ENCODE data around the gene TRMT112.

Gene TRMT112

DNA sequence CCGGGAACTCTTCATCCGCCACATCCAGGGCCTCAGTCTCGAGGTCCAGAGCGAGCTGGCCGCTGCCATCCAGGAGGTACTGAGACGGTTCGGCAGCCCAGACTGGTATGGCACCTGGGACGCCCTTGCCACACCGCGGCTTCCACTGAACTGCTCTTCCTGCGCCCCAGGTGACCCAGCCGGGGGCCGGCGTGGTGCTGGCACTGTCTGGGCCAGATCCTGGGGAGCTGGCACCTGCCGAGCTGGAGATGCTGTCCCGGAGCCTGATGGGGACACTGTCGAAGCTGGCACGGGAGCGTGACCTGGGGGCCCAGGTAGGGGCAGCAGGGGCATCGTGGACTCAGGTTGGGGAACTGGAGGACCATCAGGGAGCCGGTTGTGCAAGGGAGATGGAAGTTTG, 24.1 kb upstream of the TRMT112 start:
- H3K4me3 ChIP-seq (ENCODE audit: low read depth, low read length), result no peak overlapping the region
- ChIA-PET CTCF (interaction anchor here (0.6 to 21.8 kb wide), 9 partner anchors 2 to 135 kb away, joined by 3 to 414 read pairs (median 4); partner anchors contain the start of genes CCDC88B, ESRRA, FERMT3 and RPS6KA4), POLR2A (interaction anchor here (1.0 to 1.6 kb wide), 3 partner anchors 9 to 24 kb away, joined by 3 to 10 read pairs (median 3); partner anchors contain the start of genes PRDX5 and TRMT112)
- DNase-seq (ENCODE audit: low read depth, low spot score), result no peak
- TF ChIP-seq, protein P1, sequence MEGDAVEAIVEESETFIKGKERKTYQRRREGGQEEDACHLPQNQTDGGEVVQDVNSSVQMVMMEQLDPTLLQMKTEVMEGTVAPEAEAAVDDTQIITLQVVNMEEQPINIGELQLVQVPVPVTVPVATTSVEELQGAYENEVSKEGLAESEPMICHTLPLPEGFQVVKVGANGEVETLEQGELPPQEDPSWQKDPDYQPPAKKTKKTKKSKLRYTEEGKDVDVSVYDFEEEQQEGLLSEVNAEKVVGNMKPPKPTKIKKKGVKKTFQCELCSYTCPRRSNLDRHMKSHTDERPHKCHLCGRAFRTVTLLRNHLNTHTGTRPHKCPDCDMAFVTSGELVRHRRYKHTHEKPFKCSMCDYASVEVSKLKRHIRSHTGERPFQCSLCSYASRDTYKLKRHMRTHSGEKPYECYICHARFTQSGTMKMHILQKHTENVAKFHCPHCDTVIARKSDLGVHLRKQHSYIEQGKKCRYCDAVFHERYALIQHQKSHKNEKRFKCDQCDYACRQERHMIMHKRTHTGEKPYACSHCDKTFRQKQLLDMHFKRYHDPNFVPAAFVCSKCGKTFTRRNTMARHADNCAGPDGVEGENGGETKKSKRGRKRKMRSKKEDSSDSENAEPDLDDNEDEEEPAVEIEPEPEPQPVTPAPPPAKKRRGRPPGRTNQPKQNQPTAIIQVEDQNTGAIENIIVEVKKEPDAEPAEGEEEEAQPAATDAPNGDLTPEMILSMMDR (IDR thresholded peaks at IDR 0.05; ENCODE audit: insufficient read depth, low read length, missing control alignments), result no peak

GRCh38 chr11:64340671-64341335, 23.4 kb upstream of the TRMT112 start:
- ChIA-PET POLR2A (interaction anchor here (1.2 kb wide), 1 partner anchor 23 kb away, joined by 3 read pairs; the partner anchor contains the start of genes PRDX5 and TRMT112), CTCF (interaction anchor here (1.1 to 21.8 kb wide), 6 partner anchors 1 to 134 kb away, joined by 3 to 414 read pairs (median 8); partner anchors contain the start of genes CCDC88B, ESRRA, FERMT3 and RPS6KA4)
- DNase-seq (ENCODE audit: low read depth, low spot score), result no peak
- H3K4me3 ChIP-seq (ENCODE audit: low read depth, low read length), result no peak overlapping the region
- TF ChIP-seq, protein P1 (IDR thresholded peaks at IDR 0.05; ENCODE audit: insufficient read depth, low read length, missing control alignments), result no peak

GRCh38 chr11:64339754-64340408, 22.5 kb upstream of the TRMT112 start, which contains the start of gene CCDC88B:
Gene CCDC88B (plus strand): TSS chr11:64340204. CDS start chr11:64340267, 63 bp downstream.
- no peak for DNase-seq (ENCODE audit: low read depth, low spot score)
- ChIA-PET CTCF (interaction anchor here (21.8 kb wide), 1 partner anchor 11 kb away, joined by 414 read pairs; the partner anchor contains the start of gene RPS6KA4), POLR2A (interaction anchor here (0.6 kb wide), 1 partner anchor 77 kb away, joined by 3 read pairs; no protein-coding TSS in a partner anchor)
- TF ChIP-seq, protein P1 (IDR thresholded peaks at IDR 0.05; ENCODE audit: insufficient read depth, low read length, missing control alignments), result no peak
- H3K4me3 ChIP-seq (ENCODE audit: low read depth, low read length), result no peak within 1 kb of the TSS

GRCh38 chr11:64339286-64339685, 21.9 kb upstream of the TRMT112 start:
- CTCF ChIA-PET, result interaction anchor here (1.5 to 21.8 kb wide), 3 partner anchors 12 to 39 kb away, joined by 4 to 414 read pairs (median 20); partner anchors contain the start of gene RPS6KA4

GRCh38 chr11:64338716-64339115, 21.4 kb upstream of the TRMT112 start:
- no peak overlapping the region for H3K4me3 ChIP-seq (ENCODE audit: low read depth, low read length)
- no peak for DNase-seq (ENCODE audit: low read depth, low spot score)
- CTCF ChIA-PET, result interaction anchor here (1.5 to 21.8 kb wide), 4 partner anchors 12 to 38 kb away, joined by 4 to 414 read pairs (median 14); partner anchors contain the start of genes PRDX5, RPS6KA4 and TRMT112
- POLR2A ChIA-PET, result no interaction called here
- TF ChIP-seq, protein P1 (IDR thresholded peaks at IDR 0.05; ENCODE audit: insufficient read depth, low read length, missing control alignments), result no peak

More at GRCh38 chr11:64339286-64339685, 21.9 kb upstream of the TRMT112 start:
- TF ChIP-seq, protein P1 (IDR thresholded peaks at IDR 0.05; ENCODE audit: insufficient read depth, low read length, missing control alignments), result no peak
- POLR2A ChIA-PET, result interaction anchor here (0.6 kb wide), 1 partner anchor 76 kb away, joined by 3 read pairs; no protein-coding TSS in a partner anchor
- no peak overlapping the region for H3K4me3 ChIP-seq (ENCODE audit: low read depth, low read length)
- no peak for DNase-seq (ENCODE audit: low read depth, low spot score)
